AG09319 (cell line): ENCODE measurements around the gene RASAL2.

ENCODE experiments used
- DNase-seq: peaks from one replicate; pipeline ENCODE4 v3.0.0-alpha.2; 2010; ENCODE audit warnings: low read depth; ENCODE audit errors: extremely low read depth
- TF ChIP-seq, protein P1 (sequence below): IDR thresholded peaks from 2 replicates; pipeline ENCODE4 v1.5.1; 2011; ENCODE audit warnings: low read depth, mild to moderate bottlenecking, inconsistent platforms, low read length, moderate library complexity

Gene RASAL2

DNA sequence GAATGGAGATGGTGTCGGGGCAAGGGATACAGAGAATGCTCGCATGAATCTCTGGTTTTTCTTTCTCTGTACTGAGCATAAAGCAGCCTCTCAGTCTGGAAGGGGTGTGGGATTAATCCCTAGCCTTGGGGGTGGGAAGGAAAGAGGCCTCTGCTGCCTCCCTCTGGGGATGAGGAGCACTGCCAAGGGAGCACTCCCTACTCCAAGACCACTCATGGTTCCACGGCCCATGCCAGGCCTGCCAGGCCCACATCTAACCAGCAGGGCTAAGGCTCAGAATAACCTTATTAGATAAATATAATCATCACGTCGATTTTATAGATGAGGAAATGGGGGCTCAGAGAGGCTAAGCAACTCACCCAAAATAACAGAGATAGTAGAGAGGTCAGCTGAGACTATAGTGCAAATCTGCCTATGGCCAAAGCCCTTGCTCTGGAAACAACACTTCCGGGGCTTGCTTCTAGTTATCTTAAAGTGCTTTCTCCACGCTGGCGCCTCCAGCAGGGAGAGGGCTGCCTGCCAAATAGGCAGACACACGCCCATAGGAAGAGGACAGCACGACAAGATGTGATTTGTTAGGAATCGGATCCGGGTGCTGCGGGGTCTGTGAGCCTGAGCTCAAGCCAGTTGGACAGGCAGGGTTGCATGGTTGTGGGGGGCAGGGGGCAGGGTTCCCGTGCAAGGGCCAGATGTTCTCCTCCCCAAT is 419.5 kb downstream of the RASAL2 start:
- peak; percentile 46 for DNase-seq
- TF ChIP-seq, protein P1, sequence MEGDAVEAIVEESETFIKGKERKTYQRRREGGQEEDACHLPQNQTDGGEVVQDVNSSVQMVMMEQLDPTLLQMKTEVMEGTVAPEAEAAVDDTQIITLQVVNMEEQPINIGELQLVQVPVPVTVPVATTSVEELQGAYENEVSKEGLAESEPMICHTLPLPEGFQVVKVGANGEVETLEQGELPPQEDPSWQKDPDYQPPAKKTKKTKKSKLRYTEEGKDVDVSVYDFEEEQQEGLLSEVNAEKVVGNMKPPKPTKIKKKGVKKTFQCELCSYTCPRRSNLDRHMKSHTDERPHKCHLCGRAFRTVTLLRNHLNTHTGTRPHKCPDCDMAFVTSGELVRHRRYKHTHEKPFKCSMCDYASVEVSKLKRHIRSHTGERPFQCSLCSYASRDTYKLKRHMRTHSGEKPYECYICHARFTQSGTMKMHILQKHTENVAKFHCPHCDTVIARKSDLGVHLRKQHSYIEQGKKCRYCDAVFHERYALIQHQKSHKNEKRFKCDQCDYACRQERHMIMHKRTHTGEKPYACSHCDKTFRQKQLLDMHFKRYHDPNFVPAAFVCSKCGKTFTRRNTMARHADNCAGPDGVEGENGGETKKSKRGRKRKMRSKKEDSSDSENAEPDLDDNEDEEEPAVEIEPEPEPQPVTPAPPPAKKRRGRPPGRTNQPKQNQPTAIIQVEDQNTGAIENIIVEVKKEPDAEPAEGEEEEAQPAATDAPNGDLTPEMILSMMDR = peak; percentile 14

DNA sequence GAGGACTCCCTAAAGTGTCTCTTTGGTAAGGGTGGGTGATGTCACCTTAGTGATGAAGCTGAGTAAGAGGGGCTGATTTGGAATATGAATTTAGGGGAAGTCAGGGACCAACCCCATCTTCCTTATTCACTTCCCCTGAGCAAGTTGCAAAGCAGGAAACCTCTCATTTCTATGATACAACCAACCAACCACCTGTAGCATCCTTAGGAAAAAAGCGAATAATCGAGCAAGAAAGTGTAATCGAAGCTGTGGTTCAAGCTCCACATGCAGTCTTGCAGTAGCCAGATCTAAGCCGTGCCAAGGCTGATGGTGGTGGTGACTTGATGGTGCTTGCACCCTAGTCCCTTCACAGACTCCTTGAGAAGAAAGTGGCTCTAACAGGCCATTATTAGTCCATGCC is 422.2 kb downstream of the RASAL2 start:
- DNase-seq = no peak
- TF ChIP-seq, protein P1 = no peak

DNA sequence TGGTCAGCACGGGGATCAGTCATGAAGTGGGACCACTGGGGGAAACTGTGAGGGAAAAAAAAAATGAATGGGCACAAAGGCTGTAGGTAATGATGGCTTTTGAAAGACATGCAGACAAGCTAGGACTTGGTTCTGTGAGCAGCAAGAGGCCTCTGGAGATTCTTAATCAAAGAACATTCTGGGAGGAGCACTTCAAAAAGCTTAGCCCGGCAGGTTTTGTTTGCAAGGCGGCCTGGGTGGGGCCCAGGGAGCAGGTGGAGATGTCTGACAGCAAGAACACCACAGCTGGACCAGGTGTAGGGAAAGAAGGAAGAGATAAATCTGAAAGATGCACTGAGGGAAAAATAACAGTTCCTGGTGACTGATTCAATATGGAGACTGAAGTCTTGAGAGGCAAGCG is 425.0 kb downstream of the RASAL2 start:
- TF ChIP-seq, protein P1 = no peak
- DNase-seq = no peak

DNA sequence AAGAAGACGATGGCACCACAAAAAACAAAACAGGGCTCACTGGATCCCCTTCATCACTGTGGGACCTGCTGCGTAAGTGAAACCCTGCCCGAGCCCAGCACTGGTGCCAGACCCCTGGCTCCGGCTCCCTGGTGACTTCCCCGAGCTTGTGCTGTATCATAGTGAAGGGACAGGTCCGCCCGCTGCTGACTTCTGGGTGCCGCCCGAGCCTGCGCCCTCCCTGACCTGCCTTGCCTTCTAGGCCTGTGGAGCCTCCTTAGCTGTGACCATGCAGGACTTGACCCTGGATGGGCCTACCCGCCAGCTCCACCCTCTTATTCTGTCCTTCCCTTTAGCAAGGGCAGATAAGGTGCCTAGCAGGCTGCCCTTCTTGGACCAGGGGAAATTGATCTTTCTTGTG is 426.9 kb downstream of the RASAL2 start:
- DNase-seq = no peak
- TF ChIP-seq, protein P1 = no peak

DNA sequence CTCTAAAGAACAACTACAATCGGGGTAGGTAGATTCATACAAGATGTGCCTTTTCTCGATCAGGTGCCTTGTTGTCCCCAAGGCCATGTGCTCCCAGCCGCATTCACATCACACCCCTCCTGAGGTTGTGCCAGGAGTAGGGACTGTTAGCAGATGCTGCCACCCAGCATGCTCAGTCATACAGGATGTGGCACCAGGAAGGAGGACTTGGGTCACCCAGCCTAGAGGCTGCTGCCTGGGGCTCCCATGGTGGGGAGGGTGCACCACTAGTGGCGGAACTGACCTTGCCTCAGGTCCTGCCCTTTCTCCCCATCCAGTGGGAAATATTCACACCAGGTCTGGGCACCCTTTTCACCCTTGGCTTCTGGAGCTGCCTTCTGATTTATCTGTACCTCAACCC is 427.3 kb downstream of the RASAL2 start:
- no peak for DNase-seq
- TF ChIP-seq, protein P1 = no peak

DNA sequence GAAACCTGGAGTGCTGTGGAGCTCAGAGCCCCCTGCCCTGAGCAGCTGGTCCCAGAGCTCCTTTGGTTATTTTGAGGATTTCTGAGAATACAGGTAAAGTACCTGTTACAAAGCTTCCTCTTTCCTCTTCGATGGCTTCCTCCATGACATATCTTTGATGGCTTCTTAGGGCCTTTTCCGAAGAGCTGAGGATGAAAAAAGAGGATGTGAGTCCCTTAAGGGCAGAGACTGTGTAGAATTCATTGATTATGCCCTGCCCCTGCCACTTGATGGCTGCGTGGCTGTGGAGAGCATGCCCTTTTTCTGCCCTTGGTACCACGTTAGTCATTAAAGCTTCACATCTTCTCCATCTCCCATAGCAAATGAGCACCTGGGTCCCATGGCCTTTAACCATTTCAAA is 433.2 kb downstream of the RASAL2 start:
- no peak for DNase-seq
- TF ChIP-seq, protein P1 = no peak

DNA sequence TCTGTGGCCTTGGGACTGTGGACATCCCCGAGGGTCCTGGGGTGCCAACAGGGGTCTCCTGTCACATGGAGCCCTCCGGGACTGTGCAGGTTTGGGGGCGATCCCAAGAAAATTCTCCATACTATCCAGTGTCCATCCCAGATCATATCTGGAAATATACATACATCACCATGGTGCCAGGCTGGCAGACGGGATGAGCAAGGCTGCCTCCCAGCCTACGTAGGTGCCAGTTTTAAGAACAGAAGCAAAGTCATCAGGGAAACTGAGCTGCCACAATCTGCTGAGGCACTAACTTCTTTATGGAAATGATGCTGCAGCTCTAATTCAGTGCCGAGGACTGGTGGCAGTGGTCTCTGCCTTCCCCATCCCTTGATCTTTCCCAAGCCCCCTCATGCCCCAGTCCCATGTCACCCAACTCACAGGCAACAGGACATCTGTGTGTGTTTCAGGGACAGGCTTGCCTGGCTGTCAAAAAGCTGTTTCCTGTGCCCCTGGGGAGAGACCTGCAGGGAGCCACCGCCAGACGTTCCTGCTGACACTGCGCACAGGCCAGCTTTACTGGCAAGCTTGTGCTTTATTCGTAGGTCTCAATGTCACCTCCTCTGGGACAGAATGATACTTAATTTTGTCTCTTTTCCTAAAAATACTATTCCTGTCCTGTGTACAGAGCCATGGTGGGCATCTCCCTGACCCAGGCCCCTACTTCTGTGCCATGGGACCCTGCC is 434.5 kb downstream of the RASAL2 start:
- TF ChIP-seq, protein P1 = no peak
- no peak for DNase-seq
